ENCODE measurements around the gene ADSL.

- no peak for TF ChIP-seq CTCF (IDR thresholded peaks at IDR 0.05)
- no peak for TF ChIP-seq POLR2A (IDR thresholded peaks at IDR 0.05)
Observed at GRCh38 chr22:40414311-40414710, 68.0 kb downstream of the ADSL start.
